Brain microvascular endothelial cell (primary cell): Measurements from ENCODE around the gene P2RY12.

Experiments used
- DNase-seq: peaks from one replicate; pipeline ENCODE4 v3.0.0-alpha.2; 2020
- H3K27ac ChIP-seq: fragments of 250-450 bp; sonication (Bioruptor Pico); 2 replicates; pipeline ENCODE4 v1.5.1; 2020; ENCODE audit warnings: mild to moderate bottlenecking, moderate library complexity
- H3K27me3 ChIP-seq: fragments of 250-450 bp; sonication (Bioruptor Pico); replicated peaks from 2 replicates; pipeline ENCODE4 v1.5.1; 2020; ENCODE audit warnings: mild to moderate bottlenecking
- H3K36me3 ChIP-seq: fragments of 250-450 bp; sonication (Bioruptor Pico); replicated peaks from 2 replicates; pipeline ENCODE4 v1.5.1; 2020; ENCODE audit warnings: mild to moderate bottlenecking
- H3K4me3 ChIP-seq: 2 replicates; pipeline ENCODE4 v1.5.1; 2011; ENCODE audit warnings: low read depth, mild to moderate bottlenecking, control low read depth, low read length, moderate library complexity
- in situ Hi-C: cut with HindIII; loops from 2 replicates; pipeline ENCODE4 v1.10.0; 2017; ENCODE audit warnings: low sequenced_read_pairs, low pct_ligation_motif_present
- TF ChIP-seq, protein P1 (sequence below): IDR thresholded peaks from 2 replicates; pipeline ENCODE4 v1.5.1; 2011; ENCODE audit warnings: low read depth, mild to moderate bottlenecking, moderate library complexity, low read length, control low read depth, inconsistent platforms; ENCODE audit errors: missing control alignments

The P2RY12 gene

DNA sequence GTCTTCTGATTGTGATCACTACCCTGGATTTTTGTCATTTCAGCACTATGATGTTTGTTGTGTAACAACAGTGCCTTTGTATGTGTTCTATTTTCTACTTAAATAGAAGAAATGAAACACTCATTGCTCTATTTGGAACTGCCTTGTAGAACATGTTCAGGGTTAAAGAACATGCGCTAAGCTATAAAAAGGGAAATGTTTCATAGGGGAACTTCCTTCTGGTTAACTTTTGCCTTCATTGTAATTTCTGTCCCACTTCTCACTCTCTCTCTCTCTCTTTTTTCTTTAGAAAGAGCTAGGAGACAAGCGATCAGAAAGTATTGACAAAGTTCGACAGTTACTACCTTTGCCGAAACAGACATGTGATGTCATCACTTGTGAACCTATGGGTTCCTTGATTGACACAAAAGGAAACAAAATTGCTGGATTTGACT lies at the start of gene P2RY12:
Gene P2RY12, minus strand, starts transcription at position 13 of the 434 bp plus-strand sequence. CDS start 45,908 bp downstream, outside the sequence.
- H3K27ac ChIP-seq = no peak within 1 kb of the TSS
- no peak for DNase-seq
- H3K4me3 ChIP-seq = no peak within 1 kb of the TSS

GRCh38 chr3:151432616-151433372 lies 48.2 kb upstream of the P2RY12 start:
- Histone ChIP-seq H3K27me3 (no peaks in the 10 kb centered on the region), H3K27ac (peak overlapping the region; percentile 14), H3K4me3 (no peak overlapping the region), H3K36me3 (no peaks in the 10 kb centered on the region)
- no peak for DNase-seq
- TF ChIP-seq, protein P1, sequence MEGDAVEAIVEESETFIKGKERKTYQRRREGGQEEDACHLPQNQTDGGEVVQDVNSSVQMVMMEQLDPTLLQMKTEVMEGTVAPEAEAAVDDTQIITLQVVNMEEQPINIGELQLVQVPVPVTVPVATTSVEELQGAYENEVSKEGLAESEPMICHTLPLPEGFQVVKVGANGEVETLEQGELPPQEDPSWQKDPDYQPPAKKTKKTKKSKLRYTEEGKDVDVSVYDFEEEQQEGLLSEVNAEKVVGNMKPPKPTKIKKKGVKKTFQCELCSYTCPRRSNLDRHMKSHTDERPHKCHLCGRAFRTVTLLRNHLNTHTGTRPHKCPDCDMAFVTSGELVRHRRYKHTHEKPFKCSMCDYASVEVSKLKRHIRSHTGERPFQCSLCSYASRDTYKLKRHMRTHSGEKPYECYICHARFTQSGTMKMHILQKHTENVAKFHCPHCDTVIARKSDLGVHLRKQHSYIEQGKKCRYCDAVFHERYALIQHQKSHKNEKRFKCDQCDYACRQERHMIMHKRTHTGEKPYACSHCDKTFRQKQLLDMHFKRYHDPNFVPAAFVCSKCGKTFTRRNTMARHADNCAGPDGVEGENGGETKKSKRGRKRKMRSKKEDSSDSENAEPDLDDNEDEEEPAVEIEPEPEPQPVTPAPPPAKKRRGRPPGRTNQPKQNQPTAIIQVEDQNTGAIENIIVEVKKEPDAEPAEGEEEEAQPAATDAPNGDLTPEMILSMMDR = no peak
- in situ Hi-C loops = loop anchor here (25.0 kb wide), 1 partner anchor 230 kb away; no protein-coding TSS in a partner anchor

More for the DNA sequence above, at the start of gene P2RY12:
- TF ChIP-seq, protein P1 = no peak
- in situ Hi-C loops = no loop called here
- H3K36me3 ChIP-seq = no peaks in the 10 kb centered on the region
- no peaks in the 10 kb centered on the region for H3K27me3 ChIP-seq

- TF ChIP-seq, protein P1 = no peak
- H3K27me3 ChIP-seq = no peaks in the 10 kb centered on the region
- peak overlapping the region; percentile 14 for H3K27ac ChIP-seq
- no peak overlapping the region for H3K4me3 ChIP-seq
- no peaks in the 10 kb centered on the region for H3K36me3 ChIP-seq
- DNase-seq = peak; percentile 91
- in situ Hi-C loops = loop anchor here (25.0 kb wide), 1 partner anchor 230 kb away; no protein-coding TSS in a partner anchor
These were observed 47.4 kb upstream of the P2RY12 start for GRCh38 chr3:151431940-151432339.

DNA sequence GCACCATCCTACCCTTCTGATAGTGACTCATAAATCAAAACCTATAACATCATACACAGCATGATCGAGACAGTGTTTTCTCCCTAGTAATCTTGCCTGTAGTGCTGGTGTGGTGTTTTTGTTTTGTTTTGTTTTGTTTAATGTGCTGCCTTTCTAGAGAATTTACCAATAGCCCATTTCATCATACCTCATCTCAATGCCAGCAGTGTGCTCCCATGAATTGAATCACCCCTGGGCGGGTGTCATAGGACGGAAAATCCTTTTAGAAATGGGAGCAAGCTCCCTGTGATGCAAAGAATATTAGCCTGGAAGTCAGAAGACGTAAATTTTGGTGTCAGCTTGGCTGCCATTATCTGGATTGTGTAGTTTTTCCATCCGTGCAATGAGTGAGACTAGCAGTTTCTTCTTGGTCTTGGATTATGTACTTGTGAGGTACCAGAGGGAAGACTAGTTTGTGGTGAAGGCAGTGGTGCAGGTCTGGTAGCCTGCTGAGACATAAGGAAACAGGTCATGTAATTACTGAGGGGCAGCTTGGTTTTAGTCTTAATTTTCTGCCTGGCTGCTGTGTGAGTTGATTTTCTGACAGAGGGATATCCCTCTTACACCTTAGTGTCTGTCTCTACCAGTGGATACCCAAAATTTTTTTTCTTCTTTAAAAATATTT lies 46.4 kb upstream of the P2RY12 start:
- no peaks in the 10 kb centered on the region for H3K36me3 ChIP-seq
- DNase-seq = no peak
- H3K4me3 ChIP-seq = no peak overlapping the region
- in situ Hi-C loops = loop anchor here (25.0 kb wide), 1 partner anchor 231 kb away; no protein-coding TSS in a partner anchor
- H3K27me3 ChIP-seq = no peaks in the 10 kb centered on the region
- H3K27ac ChIP-seq = no peak overlapping the region
- TF ChIP-seq, protein P1 = no peak

GRCh38 chr3:151428386-151428785 lies 43.8 kb upstream of the P2RY12 start:
- Histone ChIP-seq H3K27ac (no peak overlapping the region), H3K27me3 (no peaks in the 10 kb centered on the region), H3K4me3 (no peak overlapping the region), H3K36me3 (no peaks in the 10 kb centered on the region)
- in situ Hi-C loops = loop anchor here (25.0 kb wide), 1 partner anchor 234 kb away; no protein-coding TSS in a partner anchor
- TF ChIP-seq, protein P1 = no peak
- DNase-seq = no peak
